HG03378 (cell line): Measurements from ENCODE around the gene SKOR1.

Experiments
- ATAC-seq: cut with Tn5 transposase; IDR thresholded peaks from one replicate; pipeline ENCODE4 v1.9.1; 2021; ENCODE audit warnings: mild to moderate bottlenecking, moderate library complexity; ENCODE audit not compliant: unreplicated experiment

SKOR1 gene

GRCh38 chr15:67831363-67831762, 6.1 kb downstream of the SKOR1 start:
- no peak for ATAC-seq

DNA sequence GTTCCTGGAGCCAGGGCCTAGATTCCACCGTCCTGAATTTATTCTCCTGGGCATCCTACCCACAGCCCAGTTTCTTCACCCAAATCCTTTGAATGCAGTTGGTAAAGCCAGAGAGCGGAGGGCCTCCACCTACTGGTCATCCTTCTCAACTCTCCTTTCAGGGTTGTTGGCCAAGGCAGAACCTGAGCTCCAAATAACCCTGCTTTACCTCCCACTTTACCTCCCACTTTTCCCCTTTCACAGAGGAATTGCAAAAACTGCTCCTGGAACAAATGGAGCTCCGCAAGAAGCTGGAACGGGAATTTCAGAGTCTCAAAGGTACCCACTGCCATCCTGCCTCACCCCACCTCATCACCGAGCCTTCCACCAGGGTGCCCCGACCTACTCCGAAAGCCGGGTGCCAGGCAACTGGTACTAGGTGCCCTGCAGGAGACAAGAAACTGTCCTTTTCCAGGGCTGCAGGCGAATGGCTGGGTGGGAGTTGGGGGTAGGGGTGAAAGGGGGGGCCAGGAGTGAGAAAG, 6.8 kb downstream of the SKOR1 start:
- ATAC-seq = no peak

DNA sequence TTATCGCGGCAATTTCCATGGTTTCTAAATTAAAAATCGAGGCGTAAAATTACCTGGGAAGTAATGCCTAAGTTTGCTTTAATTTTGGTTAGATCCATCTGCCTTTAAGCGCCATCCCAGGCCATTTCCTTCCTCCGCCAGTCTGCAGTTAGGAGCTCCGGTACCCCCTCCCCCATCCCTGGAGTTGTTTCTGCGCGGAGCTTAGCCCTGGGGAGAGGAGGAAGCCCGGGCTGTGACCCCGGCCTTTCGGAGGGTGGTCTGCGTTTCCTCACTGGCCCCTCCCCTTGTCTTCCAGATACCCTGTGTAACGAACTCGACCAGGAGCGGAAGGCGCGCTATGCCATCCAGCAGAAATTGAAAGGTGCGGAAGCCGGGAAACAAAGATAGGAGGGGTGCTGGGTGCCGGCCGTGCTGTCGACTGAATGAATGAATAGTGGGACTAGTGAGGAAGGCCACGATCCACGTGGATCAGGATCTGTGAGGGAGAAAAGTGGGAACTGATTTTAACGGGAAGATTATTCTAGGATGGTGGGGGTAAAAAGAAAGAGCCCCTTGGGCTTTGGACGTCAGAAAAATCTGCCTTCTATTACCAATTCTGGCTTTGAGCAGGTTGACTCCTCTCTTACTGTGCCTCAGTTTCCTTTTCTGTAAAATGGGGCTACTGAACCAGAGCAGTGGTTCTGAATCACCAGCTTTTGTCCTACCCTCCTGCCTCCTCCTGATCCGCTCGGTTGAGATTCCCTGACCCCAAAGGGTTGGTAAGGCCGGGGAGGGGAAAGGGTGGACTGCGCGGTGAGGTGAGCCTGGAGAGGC, 7.8 kb downstream of the SKOR1 start:
- ATAC-seq = no peak

GRCh38 chr15:67833710-67834511, 8.6 kb downstream of the SKOR1 start:
- ATAC-seq = no peak

DNA sequence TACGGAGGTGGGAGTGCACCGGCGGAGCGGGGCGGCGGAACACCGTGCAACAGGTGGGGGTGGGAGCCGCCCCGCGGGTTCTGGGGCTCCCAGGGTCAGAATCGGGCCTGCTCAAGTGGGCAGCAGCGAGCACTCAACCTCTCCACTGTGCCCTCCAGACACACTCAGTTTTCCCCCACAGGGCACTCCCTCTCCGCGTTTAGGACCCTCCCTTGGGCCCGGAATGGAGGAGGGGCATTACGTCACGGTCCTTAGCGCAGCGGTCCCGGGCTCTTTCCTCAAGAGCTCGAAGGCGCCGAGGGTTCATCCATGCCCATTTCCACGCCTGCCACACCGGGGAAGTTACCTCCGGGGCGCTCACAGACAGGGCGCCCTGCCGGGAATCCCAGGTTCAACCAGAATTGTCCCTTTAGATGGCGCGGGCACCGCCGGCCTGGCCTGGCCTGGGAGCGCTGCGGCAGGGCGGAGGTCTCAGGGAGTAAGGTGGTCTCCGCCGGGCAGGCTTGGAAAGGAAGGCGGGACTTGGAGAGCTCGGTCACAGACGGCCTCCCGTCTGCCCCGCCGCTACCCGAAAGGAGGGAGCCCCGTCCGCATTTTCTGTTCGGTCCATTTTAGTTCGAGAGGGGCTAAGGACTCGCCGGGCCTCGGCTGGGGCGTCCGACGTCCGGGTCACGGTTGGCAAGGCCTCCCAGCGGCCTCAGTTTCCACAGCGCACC, 9.4 kb downstream of the SKOR1 start:
- ATAC-seq = no peak

DNA sequence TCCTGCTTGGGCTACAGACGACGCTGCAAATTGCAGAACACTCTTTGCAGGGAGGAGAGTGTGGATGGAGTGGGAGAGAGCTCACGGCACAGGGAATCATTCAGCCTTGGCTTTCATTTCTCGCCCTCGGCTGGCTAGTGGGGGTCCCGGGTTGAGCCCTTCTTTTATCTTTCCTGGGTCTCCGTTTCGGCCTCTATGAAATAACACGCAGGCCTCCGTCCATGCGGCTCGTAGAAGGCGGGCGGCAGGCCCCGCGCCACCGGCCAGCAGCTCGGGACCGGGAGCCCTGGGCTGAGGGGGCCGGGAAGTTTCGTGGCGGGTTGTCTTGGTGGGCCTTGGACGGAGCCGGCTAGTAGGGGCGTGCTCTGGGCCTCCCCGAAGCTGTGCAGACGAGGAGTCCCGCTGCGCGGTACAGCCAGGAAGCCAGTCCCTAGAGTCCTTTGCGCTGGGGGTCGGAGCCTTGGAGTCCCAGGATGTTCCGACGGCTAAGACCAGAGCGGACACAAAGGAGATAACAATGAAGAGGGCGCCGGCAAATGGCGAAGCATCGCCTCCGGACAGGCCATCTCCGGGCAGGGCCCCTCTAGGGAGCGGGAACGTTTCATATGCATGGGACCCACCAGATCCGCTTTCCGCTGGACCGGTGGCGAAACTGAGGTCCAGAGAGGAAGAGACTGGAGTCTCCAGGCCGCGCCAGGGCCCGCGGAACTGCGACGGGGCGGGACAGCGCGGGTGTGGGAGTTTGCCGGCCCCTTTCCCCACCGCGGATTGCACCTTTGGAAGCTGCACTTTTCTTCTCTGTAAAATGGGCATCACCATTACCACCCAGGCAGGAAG, 10.2 kb downstream of the SKOR1 start:
- no peak for ATAC-seq

DNA sequence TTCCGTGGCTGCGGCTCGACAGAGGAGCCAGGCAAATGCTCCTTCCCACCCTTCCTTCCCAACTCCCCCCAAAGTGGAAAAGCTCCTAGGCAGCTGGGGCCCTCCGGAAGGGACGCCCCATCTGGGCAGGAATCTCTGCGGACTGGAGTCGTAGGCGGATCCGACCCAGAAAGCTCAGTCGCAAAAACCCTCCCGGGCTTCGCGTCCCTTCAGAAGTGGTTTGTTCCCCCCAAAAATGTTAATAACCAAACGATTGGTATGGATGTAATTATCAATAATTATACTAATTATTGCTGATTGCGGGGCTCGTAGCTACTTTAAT, 10.8 kb downstream of the SKOR1 start:
- ATAC-seq = no peak

DNA sequence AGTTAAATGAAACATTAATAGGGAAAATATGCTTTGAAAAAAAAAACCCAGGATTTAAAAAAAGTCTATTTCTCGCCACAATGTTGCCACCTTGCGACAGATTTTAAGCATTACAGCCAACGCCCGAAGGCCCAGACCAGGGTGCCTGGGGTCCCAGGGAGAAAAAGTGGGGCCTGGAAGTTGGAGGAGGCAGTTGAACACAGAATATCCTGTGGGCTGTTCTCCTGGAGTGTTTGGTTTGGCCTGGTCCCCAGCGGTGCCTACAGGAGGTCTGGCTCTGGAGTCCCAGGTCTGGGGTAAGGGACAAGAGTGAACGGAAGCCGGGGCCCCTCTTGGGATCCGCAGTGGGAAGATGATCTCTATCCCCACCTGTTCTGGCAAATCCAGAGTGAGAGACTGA, 11.2 kb downstream of the SKOR1 start:
- ATAC-seq = no peak

DNA sequence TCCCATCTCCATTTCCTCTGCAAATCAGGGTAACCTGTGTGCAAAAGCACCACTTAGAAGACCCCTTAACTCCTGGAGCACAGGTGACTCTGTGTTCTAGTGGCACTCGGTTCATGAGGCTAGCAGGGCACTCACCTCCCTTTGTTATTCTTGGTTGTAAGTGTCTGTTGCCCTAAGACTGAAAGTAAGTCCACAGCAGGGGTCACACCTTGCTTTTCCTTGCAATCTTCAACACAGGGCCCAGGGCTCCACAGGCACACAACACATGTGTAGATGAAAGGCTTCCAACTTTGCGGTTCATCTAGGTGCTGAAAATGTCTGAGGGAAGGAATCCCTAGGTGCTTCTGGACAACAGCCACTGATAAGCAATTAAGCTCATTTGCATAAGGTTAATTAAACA, 11.6 kb downstream of the SKOR1 start:
- ATAC-seq = no peak

- no peak for ATAC-seq
Measured at GRCh38 chr15:67838789-67839332, 13.6 kb downstream of the SKOR1 start.

DNA sequence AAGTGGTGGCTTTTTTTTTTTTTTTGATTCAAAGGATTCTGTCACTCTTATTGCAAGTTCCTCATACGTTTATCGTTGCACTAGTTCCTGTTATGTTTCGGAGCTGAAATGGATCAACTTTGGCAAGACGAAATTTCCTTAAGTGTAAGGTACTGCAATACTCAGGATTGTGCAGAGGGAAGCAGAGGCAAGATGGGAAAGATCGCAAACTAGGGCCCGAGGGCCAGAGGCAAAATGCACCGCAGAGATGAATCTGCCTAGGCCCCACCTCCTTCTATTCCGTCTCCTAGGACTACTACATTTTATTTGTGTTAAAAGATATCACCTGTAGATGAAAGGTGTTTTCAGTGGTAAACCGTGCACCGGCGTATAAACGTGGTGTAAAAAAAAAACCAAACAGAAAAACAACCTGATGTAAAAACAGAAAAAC, 14.2 kb downstream of the SKOR1 start:
- peak; percentile 10 for ATAC-seq

DNA sequence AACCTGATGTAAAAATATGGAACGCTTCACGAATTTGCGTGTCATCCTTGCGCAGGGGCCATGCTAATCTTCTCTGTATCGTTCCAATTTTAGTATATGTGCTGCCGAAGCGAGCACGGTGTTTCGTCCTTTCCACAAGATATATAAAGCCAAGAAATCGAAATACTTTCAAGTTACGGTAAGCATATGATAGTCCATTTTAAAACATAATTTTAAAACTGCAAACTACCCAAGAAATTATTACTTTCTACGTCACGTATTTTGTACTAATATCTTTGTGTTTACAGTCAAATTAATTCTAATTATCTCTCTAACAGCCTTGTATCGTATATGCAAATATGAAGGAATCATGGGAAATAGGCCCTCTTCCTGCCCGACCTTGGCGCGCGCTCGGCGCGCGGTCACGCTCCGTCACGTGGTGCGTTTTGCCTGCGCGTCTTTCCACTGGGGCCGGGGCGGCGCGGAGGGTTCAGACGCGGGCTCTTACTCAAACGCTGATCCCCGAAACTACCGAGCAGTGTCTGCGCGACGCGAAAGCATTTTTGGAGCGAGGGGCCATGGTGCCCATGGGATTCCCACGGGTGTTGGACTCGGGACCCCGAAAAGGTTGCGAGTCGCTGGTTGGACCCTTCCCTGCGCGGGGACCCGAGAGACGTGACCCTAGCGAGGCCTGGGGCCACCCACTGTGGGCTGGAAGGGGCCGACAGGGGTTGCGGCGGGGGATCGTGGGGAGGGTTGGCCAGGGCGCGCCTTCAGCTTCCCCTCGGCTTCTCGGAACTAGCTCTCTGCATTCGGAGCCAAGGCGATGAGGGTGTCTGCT, 14.8 kb downstream of the SKOR1 start, which contains the start of gene RNU6-1:
Gene RNU6-1 (minus strand): TSS at position 117 of the 820 bp plus-strand sequence.
- peak; percentile 72 for ATAC-seq

GRCh38 chr15:67840749-67841512, 15.6 kb downstream of the SKOR1 start:
- ATAC-seq = no peak

- ATAC-seq = no peak
Measured at GRCh38 chr15:67841513-67841762, 16.1 kb downstream of the SKOR1 start.

DNA sequence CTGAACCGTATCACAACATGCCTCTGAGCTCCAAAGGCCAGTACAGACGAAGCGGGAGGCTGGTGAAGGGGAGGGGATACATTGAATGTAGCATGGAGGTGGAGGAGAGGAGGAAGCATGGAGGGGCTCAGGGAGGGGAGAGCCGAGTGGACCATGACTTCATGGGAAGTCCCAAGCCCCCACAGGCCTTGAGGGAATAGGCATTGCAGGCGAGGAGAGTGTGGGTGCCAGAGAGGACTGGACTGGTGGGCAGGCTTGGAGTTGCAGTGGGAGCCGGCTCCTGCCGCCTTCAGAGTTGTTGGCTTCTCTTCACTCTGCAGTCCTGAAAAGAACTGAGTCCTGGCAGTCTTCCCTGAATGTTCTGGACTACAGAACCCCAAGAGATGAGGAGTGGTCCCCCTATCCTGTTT, 17.8 kb downstream of the SKOR1 start:
- no peak for ATAC-seq

GRCh38 chr15:67843571-67844387, 18.5 kb downstream of the SKOR1 start:
- no peak for ATAC-seq

DNA sequence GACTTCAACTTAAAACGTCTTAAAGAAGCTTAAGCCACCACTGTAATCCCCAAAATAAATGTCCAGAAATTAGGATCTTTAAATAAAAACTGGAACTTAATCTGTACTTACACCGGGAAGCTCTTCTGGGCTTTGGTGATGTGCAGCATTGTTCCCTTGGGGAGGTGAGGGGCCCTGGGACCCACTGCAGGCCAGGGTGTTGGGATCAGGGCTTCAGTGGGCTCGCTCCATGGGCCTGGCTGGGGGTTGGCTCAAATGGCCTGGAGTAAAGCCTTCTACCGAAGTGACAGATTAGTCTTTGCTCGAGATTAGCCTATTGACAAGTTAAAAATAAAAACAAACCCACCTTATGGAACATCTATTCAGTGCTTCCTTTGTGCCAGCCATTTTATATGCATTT, 20.7 kb downstream of the SKOR1 start:
- no peak for ATAC-seq

- no peak for ATAC-seq
Measured at GRCh38 chr15:67849538-67849937, 24.2 kb downstream of the SKOR1 start.
